Activated CD4-positive, alpha-beta memory T cell treated with anti-CD3 and anti-CD28 coated beads for 36 hours (primary cell): ENCODE results near the gene TMEM11. TPM values are rescaled to one million over a fixed set of nuclear protein-coding genes. Genes with fewer than 3 reads are reported as not detected.

Source experiments
- CTCF ChIA-PET: fragments of 350-600 bp; sonication (Branson Sonifier 250); formaldehyde crosslinking; loops from one replicate; lab custom pipeline; 2021; ENCODE audit warnings: antibody characterized with exemption, inconsistent platforms; lab: Charles Lee
- POLR2A ChIA-PET: fragments of 350-600 bp; sonication (Branson Sonifier 250); formaldehyde crosslinking; loops from one replicate; lab custom pipeline; 2021; ENCODE audit warnings: antibody characterized with exemption; lab: Charles Lee
- DNase-seq: peaks from one replicate; pipeline ENCODE4 v3.0.0-alpha.2; 2020
- H3K27ac Mint-ChIP-seq: one replicate; pipeline ENCODE4 v1.8.0; 2021; ENCODE audit warnings: mixed read lengths
- H3K27me3 Mint-ChIP-seq: one replicate; pipeline ENCODE4 v1.8.0; 2021; ENCODE audit warnings: mixed read lengths
- H3K36me3 Mint-ChIP-seq: one replicate; pipeline ENCODE4 v1.8.0; 2021; ENCODE audit warnings: mixed read lengths
- H3K4me1 Mint-ChIP-seq: one replicate; pipeline ENCODE4 v1.8.0; 2021; ENCODE audit warnings: low read depth, mixed read lengths
- H3K4me3 Mint-ChIP-seq: one replicate; pipeline ENCODE4 v1.8.0; 2021; ENCODE audit warnings: mild to moderate bottlenecking, mixed read lengths
- H3K9me3 Mint-ChIP-seq: one replicate; pipeline ENCODE4 v1.8.0; 2021; ENCODE audit warnings: mixed read lengths
- intact Hi-C: fragments of 100-400 bp; cut with micrococcal nuclease; formaldehyde crosslinking; loops from one replicate; pipeline ENCODE4 v1.15.1; 2023
- total RNA-seq, 2 experiments: library from RNA; stranded (reverse); gene quantifications; one replicate each; pipeline ENCODE4 v1.2.3, GENCODE V29; 2021

TMEM11 gene
- total RNA-seq, 2 experiments from 2014 or later: 24.0 to 27.2 TPM

- Mint-ChIP-seq H3K27ac (no peak overlapping the region), H3K27me3 (no peaks in the 10 kb centered on the region), H3K9me3 (no peaks in the 10 kb centered on the region), H3K36me3 (no peaks in the 10 kb centered on the region), H3K4me1 (peaks cover 12% of the 10 kb centered on the region), H3K4me3 (no peak overlapping the region)
- ChIA-PET CTCF (no interaction called here), POLR2A (interaction anchor here (1.5 kb wide), 1 partner anchor 35 kb away, joined by 3 read pairs; no protein-coding TSS in a partner anchor)
- no peak for DNase-seq
- intact Hi-C loops: no loop called here
Measured at GRCh38 chr17:21249920-21250703, 36.2 kb upstream of the TMEM11 start.

DNA sequence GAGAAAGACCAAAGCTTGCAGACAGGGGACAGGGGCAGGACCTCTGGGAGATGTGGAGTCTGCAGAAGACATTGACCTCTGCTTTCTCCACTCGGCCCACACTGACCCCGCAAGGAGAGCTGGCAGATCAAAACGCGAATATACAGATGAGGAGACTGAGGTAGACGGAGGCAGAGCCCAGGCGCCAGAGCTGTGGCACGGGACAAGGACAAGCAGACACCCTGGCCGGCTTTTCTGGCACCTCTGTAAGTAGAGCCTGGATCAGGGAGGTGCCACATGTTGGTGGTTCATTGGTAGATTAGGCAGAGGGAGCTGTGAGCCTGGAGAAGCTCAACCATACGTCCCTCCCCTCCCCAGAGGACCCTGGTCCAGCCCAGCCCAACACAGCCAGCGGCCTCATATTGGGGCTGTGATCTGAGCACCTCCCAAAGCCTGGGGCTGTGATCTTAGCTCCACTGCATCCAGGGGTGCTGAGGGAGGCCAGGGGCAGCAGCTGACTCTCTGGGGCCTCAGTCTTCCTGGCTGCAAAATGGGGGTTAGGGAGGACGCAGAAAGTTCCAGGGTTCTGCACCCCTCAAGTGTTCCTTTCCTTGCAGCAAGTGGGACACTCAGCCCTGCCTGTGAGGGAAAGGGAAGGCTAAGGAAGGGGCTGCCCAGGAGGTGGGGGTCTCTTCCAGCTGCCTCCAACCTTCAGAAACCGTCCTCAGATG is 35.3 kb upstream of the TMEM11 start:
- H3K36me3 Mint-ChIP-seq: no peaks in the 10 kb centered on the region
- CTCF ChIA-PET: no interaction called here
- no peak overlapping the region for H3K4me3 Mint-ChIP-seq
- no peaks in the 10 kb centered on the region for H3K27me3 Mint-ChIP-seq
- no peaks in the 10 kb centered on the region for H3K9me3 Mint-ChIP-seq
- peaks cover 12% of the 10 kb centered on the region for H3K4me1 Mint-ChIP-seq
- intact Hi-C loops: no loop called here
- H3K27ac Mint-ChIP-seq: no peak overlapping the region
- no peak for DNase-seq
- POLR2A ChIA-PET: interaction anchor here (1.5 kb wide), 1 partner anchor 34 kb away, joined by 3 read pairs; no protein-coding TSS in a partner anchor

GRCh38 chr17:21248500-21248899 is 34.5 kb upstream of the TMEM11 start:
- POLR2A ChIA-PET: no interaction called here
- intact Hi-C loops: no loop called here
- no peaks in the 10 kb centered on the region for H3K27me3 Mint-ChIP-seq
- CTCF ChIA-PET: no interaction called here
- H3K9me3 Mint-ChIP-seq: no peaks in the 10 kb centered on the region
- H3K27ac Mint-ChIP-seq: no peak overlapping the region
- H3K36me3 Mint-ChIP-seq: no peaks in the 10 kb centered on the region
- no peak for DNase-seq
- H3K4me3 Mint-ChIP-seq: no peak overlapping the region
- peaks cover 7% of the 10 kb centered on the region for H3K4me1 Mint-ChIP-seq

- H3K36me3 Mint-ChIP-seq: no peaks in the 10 kb centered on the region
- no peak overlapping the region for H3K27ac Mint-ChIP-seq
- intact Hi-C loops: no loop called here
- no peaks in the 10 kb centered on the region for H3K9me3 Mint-ChIP-seq
- H3K4me3 Mint-ChIP-seq: no peak overlapping the region
- H3K27me3 Mint-ChIP-seq: no peaks in the 10 kb centered on the region
- ChIA-PET POLR2A (no interaction called here), CTCF (no interaction called here)
- peaks cover 7% of the 10 kb centered on the region for H3K4me1 Mint-ChIP-seq
- DNase-seq: no peak
Measured at GRCh38 chr17:21247552-21248258, 33.7 kb upstream of the TMEM11 start.

DNA sequence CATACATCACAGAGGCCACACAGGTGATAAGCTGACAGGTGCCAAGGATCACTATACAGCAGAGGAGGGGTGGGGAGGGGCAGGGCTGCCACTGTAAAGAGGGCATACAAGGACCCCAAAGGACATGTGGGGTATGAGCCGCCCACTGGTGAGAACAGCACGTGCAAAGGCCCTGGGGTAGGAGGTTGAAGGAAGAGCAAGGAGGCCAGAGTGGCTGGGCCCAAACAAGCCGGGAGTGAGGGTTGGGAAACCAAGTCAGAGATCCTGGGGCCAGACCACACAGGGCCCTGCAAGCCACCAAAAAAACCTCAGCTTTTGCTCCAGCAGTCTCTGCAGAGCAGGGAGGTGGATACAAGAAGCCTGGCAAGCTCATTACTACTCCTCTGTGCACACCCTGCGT is 32.7 kb upstream of the TMEM11 start:
- Mint-ChIP-seq H3K4me3 (no peak overlapping the region), H3K4me1 (no peaks in the 10 kb centered on the region), H3K9me3 (no peaks in the 10 kb centered on the region), H3K27me3 (no peaks in the 10 kb centered on the region), H3K27ac (no peak overlapping the region), H3K36me3 (no peaks in the 10 kb centered on the region)
- CTCF ChIA-PET: interaction anchor here (1.3 kb wide), 1 partner anchor 127 kb away, joined by 3 read pairs; no protein-coding TSS in a partner anchor
- POLR2A ChIA-PET: no interaction called here
- intact Hi-C loops: no loop called here
- no peak for DNase-seq

DNA sequence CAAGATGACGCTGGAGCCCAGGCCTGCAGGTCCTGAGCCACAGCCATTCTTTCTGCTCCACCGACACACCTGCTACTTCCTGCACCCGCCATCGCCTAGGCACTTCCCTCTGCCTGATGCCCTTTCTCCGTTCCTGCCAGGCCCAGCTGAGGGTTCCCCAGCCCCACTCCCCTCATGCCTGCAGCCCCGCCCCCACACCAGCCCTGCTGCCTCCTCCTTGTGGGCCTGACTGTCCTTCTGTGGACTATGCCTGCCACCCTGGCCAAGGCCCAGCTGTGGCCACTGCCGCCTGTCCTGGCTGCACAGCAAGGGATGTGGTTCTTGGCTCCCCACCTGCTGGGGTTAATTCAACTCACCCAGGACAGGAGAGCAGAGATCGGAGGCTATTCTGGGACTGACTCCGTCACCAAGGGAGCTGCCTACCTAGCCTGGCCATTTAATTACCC is 31.7 kb upstream of the TMEM11 start:
- H3K27ac Mint-ChIP-seq: no peak overlapping the region
- ChIA-PET POLR2A (no interaction called here), CTCF (interaction anchor here (0.7 to 1.3 kb wide), 2 partner anchors 126 to 212 kb away, joined by 3 read pairs; no protein-coding TSS in a partner anchor)
- no peaks in the 10 kb centered on the region for H3K9me3 Mint-ChIP-seq
- no peak for DNase-seq
- H3K27me3 Mint-ChIP-seq: no peaks in the 10 kb centered on the region
- H3K4me3 Mint-ChIP-seq: no peak overlapping the region
- H3K36me3 Mint-ChIP-seq: no peaks in the 10 kb centered on the region
- no peaks in the 10 kb centered on the region for H3K4me1 Mint-ChIP-seq
- intact Hi-C loops: no loop called here

GRCh38 chr17:21243516-21244303 is 29.7 kb upstream of the TMEM11 start:
- Mint-ChIP-seq H3K36me3 (no peaks in the 10 kb centered on the region), H3K9me3 (no peaks in the 10 kb centered on the region), H3K4me1 (no peaks in the 10 kb centered on the region), H3K4me3 (no peak overlapping the region), H3K27me3 (no peaks in the 10 kb centered on the region), H3K27ac (no peak overlapping the region)
- ChIA-PET POLR2A (no interaction called here), CTCF (no interaction called here)
- DNase-seq: no peak
- intact Hi-C loops: no loop called here

DNA sequence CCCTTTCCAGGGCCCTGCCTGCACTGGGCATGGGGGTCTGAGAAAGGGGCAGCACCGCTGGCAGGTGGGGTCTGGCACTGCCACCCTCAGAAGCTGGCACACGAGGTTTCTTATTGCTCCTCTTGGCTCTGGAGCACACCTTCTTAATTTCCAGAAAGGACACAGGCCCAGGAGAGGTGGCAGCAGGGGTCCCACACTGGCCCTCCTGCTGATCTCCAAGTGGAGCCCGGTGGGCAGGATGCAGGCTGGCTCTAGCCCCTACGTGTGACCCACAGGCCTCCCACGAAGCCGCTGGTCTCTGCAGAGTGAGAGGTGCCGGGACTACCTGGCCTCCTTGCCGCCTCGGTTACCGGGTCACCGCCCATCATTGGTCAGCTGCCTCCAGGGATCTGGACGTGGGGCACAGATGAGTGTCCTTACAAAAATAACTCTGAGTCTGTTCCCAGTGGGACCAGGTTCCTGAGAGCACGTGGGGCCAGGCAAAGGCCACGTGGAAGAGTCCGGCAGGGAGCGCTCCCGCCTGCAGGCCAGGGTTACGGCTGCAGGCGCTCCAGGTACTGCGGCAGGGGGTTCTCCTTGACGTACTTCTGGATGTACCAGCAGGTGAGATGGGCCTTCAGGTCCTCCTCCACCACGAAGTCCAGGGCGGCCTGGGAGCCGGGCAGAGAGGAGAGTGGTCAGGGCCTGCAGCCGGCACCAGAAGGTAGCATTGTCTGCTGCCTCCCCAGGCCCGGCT is 29.0 kb upstream of the TMEM11 start:
- H3K27ac Mint-ChIP-seq: no peak overlapping the region
- no peaks in the 10 kb centered on the region for H3K4me1 Mint-ChIP-seq
- no peak overlapping the region for H3K4me3 Mint-ChIP-seq
- ChIA-PET CTCF (no interaction called here), POLR2A (no interaction called here)
- no peaks in the 10 kb centered on the region for H3K27me3 Mint-ChIP-seq
- no peaks in the 10 kb centered on the region for H3K36me3 Mint-ChIP-seq
- DNase-seq: no peak
- intact Hi-C loops: no loop called here
- H3K9me3 Mint-ChIP-seq: no peaks in the 10 kb centered on the region

- intact Hi-C loops: no loop called here
- no peaks in the 10 kb centered on the region for H3K36me3 Mint-ChIP-seq
- no peak overlapping the region for H3K27ac Mint-ChIP-seq
- ChIA-PET POLR2A (no interaction called here), CTCF (no interaction called here)
- no peak overlapping the region for H3K4me3 Mint-ChIP-seq
- no peaks in the 10 kb centered on the region for H3K9me3 Mint-ChIP-seq
- no peaks in the 10 kb centered on the region for H3K27me3 Mint-ChIP-seq
- DNase-seq: no peak
- no peaks in the 10 kb centered on the region for H3K4me1 Mint-ChIP-seq
Measured at GRCh38 chr17:21242026-21242697, 28.2 kb upstream of the TMEM11 start.

GRCh38 chr17:21241564-21241963 is 27.6 kb upstream of the TMEM11 start:
- CTCF ChIA-PET: no interaction called here
- H3K27ac Mint-ChIP-seq: no peak overlapping the region

More at GRCh38 chr17:21241564-21241963, 27.6 kb upstream of the TMEM11 start:
- Mint-ChIP-seq H3K9me3 (no peaks in the 10 kb centered on the region), H3K36me3 (no peaks in the 10 kb centered on the region), H3K27me3 (no peaks in the 10 kb centered on the region), H3K4me1 (no peaks in the 10 kb centered on the region), H3K4me3 (no peak overlapping the region)
- no peak for DNase-seq
- POLR2A ChIA-PET: no interaction called here
- intact Hi-C loops: no loop called here
